Neural cell (in vitro differentiated cells): ENCODE results near the gene C4orf36. TPM values are rescaled to one million over a fixed set of nuclear protein-coding genes. Genes with fewer than 3 reads are reported as not detected.

Experiments used
- H2AFZ ChIP-seq: fragments of 200-600, 300-800 bp; sonication (generic), shearing (Covaris generic); 2 replicates; pipeline ENCODE4 v1.6.0; 2014; ENCODE audit warnings: low read depth, mild to moderate bottlenecking, antibody characterized with exemption, low read length, moderate library complexity
- H3F3A ChIP-seq: fragments of 200-600 bp; shearing (Covaris generic); 2 replicates; pipeline ENCODE4 v1.6.1; 2016; ENCODE audit warnings: mild to moderate bottlenecking, moderate library complexity, mixed read lengths, antibody characterized with exemption, low read length; ENCODE audit not compliant: insufficient read depth, poor library complexity, severe bottlenecking
- H3K27ac ChIP-seq: fragments of 200-600, 300-800 bp; sonication (generic), shearing (Covaris generic); 2 replicates; pipeline ENCODE4 v1.5.1; 2014; ENCODE audit warnings: mild to moderate bottlenecking, low read length, moderate library complexity
- H3K27me3 ChIP-seq: fragments of 300-800, 200-600 bp; sonication (generic), shearing (Covaris generic); 2 replicates; pipeline ENCODE4 v1.6.0; 2014; ENCODE audit warnings: mild to moderate bottlenecking, low read depth, low read length, moderate library complexity; ENCODE audit not compliant: insufficient read depth
- H3K36me3 ChIP-seq: fragments of 300-800, 200-600 bp; sonication (generic), shearing (Covaris generic); 2 replicates; pipeline ENCODE4 v1.5.1; 2014; ENCODE audit warnings: mild to moderate bottlenecking, antibody characterized with exemption, low read length, moderate library complexity; ENCODE audit not compliant: insufficient read depth
- H3K4me2 ChIP-seq: fragments of 300-800, 200-600 bp; sonication (generic), shearing (Covaris generic); 2 replicates; pipeline ENCODE4 v1.6.0; 2014; ENCODE audit warnings: mild to moderate bottlenecking, low read length
- H3K4me3 ChIP-seq: fragments of 300-800, 200-600 bp; sonication (generic), shearing (Covaris generic); 2 replicates; pipeline ENCODE4 v1.5.1; 2014; ENCODE audit warnings: mild to moderate bottlenecking, low read length, moderate library complexity
- H3K79me2 ChIP-seq: fragments of 200-600 bp; shearing (Covaris generic); replicated peaks from 2 replicates; pipeline ENCODE4 v1.6.0; 2014; ENCODE audit warnings: mild to moderate bottlenecking, low read length, moderate library complexity; ENCODE audit not compliant: insufficient read depth
- H3K9ac ChIP-seq: fragments of 300-800, 200-600 bp; sonication (generic), shearing (Covaris generic); 2 replicates; pipeline ENCODE4 v1.6.1; 2016; ENCODE audit warnings: mild to moderate bottlenecking, low read length, mixed read lengths
- H3K9me2 ChIP-seq: fragments of 200-600 bp; shearing (Covaris generic); 2 replicates; pipeline ENCODE4 v1.6.1; 2016; ENCODE audit warnings: mild to moderate bottlenecking, low read length, mixed read lengths; ENCODE audit not compliant: insufficient read depth
- H3K9me3 ChIP-seq: fragments of 200-600, 300-800 bp; sonication (generic), shearing (Covaris generic); 2 replicates; pipeline ENCODE4 v1.6.1; 2016; ENCODE audit warnings: mild to moderate bottlenecking, mixed run types, low read length, moderate library complexity, mixed read lengths
- H4K20me1 ChIP-seq: fragments of 200-600 bp; shearing (Covaris generic); 2 replicates; pipeline ENCODE4 v1.6.1; 2016; ENCODE audit warnings: mild to moderate bottlenecking, mixed run types; ENCODE audit not compliant: insufficient read depth
- CTCF ChIP-seq: fragments of 450-650 bp; IDR thresholded peaks from 2 replicates; pipeline ENCODE4 v1.5.1; 2014; ENCODE audit warnings: antibody characterized with exemption, mild to moderate bottlenecking, moderate library complexity; ENCODE audit not compliant: poor library complexity, severe bottlenecking
- EP300 ChIP-seq: fragments of 450-650 bp; conservative IDR thresholded peaks from 2 replicates; pipeline ENCODE4 v1.6.1; 2014; ENCODE audit warnings: antibody characterized with exemption, mild to moderate bottlenecking, moderate library complexity; ENCODE audit not compliant: poor library complexity, severe bottlenecking
- EZH2 ChIP-seq: fragments of 200-600, 300-800 bp; shearing (Covaris generic), sonication (generic); IDR thresholded peaks from 2 replicates; pipeline ENCODE4 v1.6.1; 2014; ENCODE audit warnings: antibody characterized with exemption, low read length, borderline replicate concordance, mild to moderate bottlenecking; ENCODE audit not compliant: insufficient read depth, poor library complexity, severe bottlenecking
- MXI1 ChIP-seq: fragments of 450-650 bp; conservative IDR thresholded peaks from 2 replicates; pipeline ENCODE4 v1.6.1; 2014; ENCODE audit warnings: antibody characterized with exemption, mild to moderate bottlenecking; ENCODE audit not compliant: poor library complexity, severe bottlenecking
- POLR2AphosphoS5 ChIP-seq: IDR thresholded peaks from 2 replicates; pipeline ENCODE4 v1.6.1; 2012
- RAD21 ChIP-seq: fragments of 450-650 bp; conservative IDR thresholded peaks from 2 replicates; pipeline ENCODE4 v1.6.1; 2014; ENCODE audit warnings: antibody characterized with exemption, mild to moderate bottlenecking, moderate library complexity
- REST ChIP-seq: IDR thresholded peaks from 2 replicates; pipeline ENCODE4 v1.6.1; 2012; ENCODE audit warnings: borderline replicate concordance
- SMC3 ChIP-seq: fragments of 450-650 bp; conservative IDR thresholded peaks from 2 replicates; pipeline ENCODE4 v1.6.1; 2014; ENCODE audit warnings: antibody characterized with exemption, mild to moderate bottlenecking, moderate library complexity; ENCODE audit not compliant: poor library complexity
- TAF1 ChIP-seq: IDR thresholded peaks from 2 replicates; pipeline ENCODE4 v1.6.1; 2012; ENCODE audit warnings: low read depth
- polyA plus RNA-seq: library from polyadenylated mRNA; depleted of rRNA; stranded (reverse); fragments of >200 nt; gene quantifications from 2 replicates; pipeline ENCODE4 v1.2.3, GENCODE V29; 2014

The C4orf36 gene
- polyA plus RNA-seq, 1 donor from 2014 or later: 1.5 TPM

GRCh38 chr4:86896596-86896995, 4.4 kb upstream of the C4orf36 start:
- no peaks in the 10 kb centered on the region for H4K20me1 ChIP-seq
- H3K27me3 ChIP-seq: peaks cover 2% of the 10 kb centered on the region
- no peak overlapping the region for H3K4me3 ChIP-seq
- no peaks in the 10 kb centered on the region for H3K79me2 ChIP-seq
- no peaks in the 10 kb centered on the region for H3F3A ChIP-seq
- no peak overlapping the region for H2AFZ ChIP-seq
- no peaks in the 10 kb centered on the region for H3K36me3 ChIP-seq
- H3K27ac ChIP-seq: no peak overlapping the region
- no peaks in the 10 kb centered on the region for H3K9me2 ChIP-seq
- no peak overlapping the region for H3K4me2 ChIP-seq
- no peak for TF ChIP-seq EP300
- H3K9me3 ChIP-seq: no peaks in the 10 kb centered on the region
- H3K9ac ChIP-seq: no peak overlapping the region

GRCh38 chr4:86895692-86896488, 3.7 kb upstream of the C4orf36 start:
- Histone ChIP-seq H3K9me2 (no peaks in the 10 kb centered on the region), H3K4me3 (no peak overlapping the region), H3K27ac (no peak overlapping the region), H3K79me2 (no peaks in the 10 kb centered on the region), H3K27me3 (peaks cover 2% of the 10 kb centered on the region), H3K4me2 (no peak overlapping the region), H3F3A (no peaks in the 10 kb centered on the region), H2AFZ (no peak overlapping the region), H3K36me3 (no peaks in the 10 kb centered on the region), H3K9ac (no peak overlapping the region), H4K20me1 (no peaks in the 10 kb centered on the region), H3K9me3 (no peaks in the 10 kb centered on the region)
- TF ChIP-seq REST (no peak), EZH2 (no peak), EP300 (no peak), CTCF (peak; percentile 92), TAF1 (no peak), RAD21 (peak; percentile 93), MXI1 (no peak), POLR2AphosphoS5 (no peak), SMC3 (peak; percentile 95)
